ENCODE data around the gene PRR20G. TPM values are rescaled to one million over a fixed set of nuclear protein-coding genes. Genes with fewer than 3 reads are reported as not detected.

Gene PRR20G
- polyA plus RNA-seq, 1 donor from 2014 or later = not detected

DNA sequence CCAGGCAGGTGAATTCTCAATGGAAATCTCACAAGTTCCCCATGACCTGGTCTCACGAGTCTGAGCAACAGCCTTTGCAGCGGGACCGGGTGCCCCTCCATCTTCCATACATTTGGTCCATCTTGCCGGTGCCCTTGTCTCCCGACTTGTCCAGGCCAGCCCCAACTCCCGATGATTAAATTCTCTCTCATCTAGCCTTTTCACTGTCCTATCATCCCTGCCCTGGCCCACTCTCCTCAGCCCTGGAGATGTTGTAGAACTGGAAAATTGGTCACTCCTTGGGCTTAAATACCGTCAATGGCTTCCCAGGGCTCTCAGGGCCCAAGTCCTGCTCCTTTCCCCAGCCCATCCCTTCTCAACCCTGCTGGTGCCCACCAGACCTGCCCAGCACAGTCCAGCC is 34.4 kb downstream of the PRR20G start:
- TF ChIP-seq SMC3 (conservative IDR thresholded peaks at IDR 0.05; ENCODE audit: poor library complexity) = no peak
- no peak for TF ChIP-seq EP300 (conservative IDR thresholded peaks at IDR 0.05; ENCODE audit: poor library complexity, severe bottlenecking)
- TF ChIP-seq EZH2 (IDR thresholded peaks at IDR 0.05; ENCODE audit: borderline replicate concordance, insufficient read depth, low read length, poor library complexity, severe bottlenecking) = no peak
- no peak for TF ChIP-seq RAD21 (conservative IDR thresholded peaks at IDR 0.05)
- TF ChIP-seq, protein P1, sequence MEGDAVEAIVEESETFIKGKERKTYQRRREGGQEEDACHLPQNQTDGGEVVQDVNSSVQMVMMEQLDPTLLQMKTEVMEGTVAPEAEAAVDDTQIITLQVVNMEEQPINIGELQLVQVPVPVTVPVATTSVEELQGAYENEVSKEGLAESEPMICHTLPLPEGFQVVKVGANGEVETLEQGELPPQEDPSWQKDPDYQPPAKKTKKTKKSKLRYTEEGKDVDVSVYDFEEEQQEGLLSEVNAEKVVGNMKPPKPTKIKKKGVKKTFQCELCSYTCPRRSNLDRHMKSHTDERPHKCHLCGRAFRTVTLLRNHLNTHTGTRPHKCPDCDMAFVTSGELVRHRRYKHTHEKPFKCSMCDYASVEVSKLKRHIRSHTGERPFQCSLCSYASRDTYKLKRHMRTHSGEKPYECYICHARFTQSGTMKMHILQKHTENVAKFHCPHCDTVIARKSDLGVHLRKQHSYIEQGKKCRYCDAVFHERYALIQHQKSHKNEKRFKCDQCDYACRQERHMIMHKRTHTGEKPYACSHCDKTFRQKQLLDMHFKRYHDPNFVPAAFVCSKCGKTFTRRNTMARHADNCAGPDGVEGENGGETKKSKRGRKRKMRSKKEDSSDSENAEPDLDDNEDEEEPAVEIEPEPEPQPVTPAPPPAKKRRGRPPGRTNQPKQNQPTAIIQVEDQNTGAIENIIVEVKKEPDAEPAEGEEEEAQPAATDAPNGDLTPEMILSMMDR (IDR thresholded peaks at IDR 0.05; ENCODE audit: poor library complexity, severe bottlenecking) = no peak
- TF ChIP-seq REST (IDR thresholded peaks at IDR 0.05; ENCODE audit: borderline replicate concordance) = no peak
- Histone ChIP-seq H4K20me1 (ENCODE audit: insufficient read depth) (no peaks in the 10 kb centered on the region), H3K27me3 (ENCODE audit: insufficient read depth, low read depth, low read length) (no peaks in the 10 kb centered on the region), H3K4me2 (ENCODE audit: low read length) (no peak overlapping the region), H3K27ac (ENCODE audit: low read length) (peak overlapping the region; percentile 52), H3K36me3 (ENCODE audit: insufficient read depth, low read length) (no peaks in the 10 kb centered on the region), H3K9me3 (ENCODE audit: low read length) (no peaks in the 10 kb centered on the region), H3K9ac (ENCODE audit: low read length) (no peak overlapping the region), H3K9me2 (ENCODE audit: insufficient read depth, low read length) (no peaks in the 10 kb centered on the region), H3K4me3 (ENCODE audit: low read length) (no peak overlapping the region), H2AFZ (ENCODE audit: low read depth, low read length) (no peak overlapping the region), H3K79me2 (replicated peaks; ENCODE audit: insufficient read depth, low read length) (no peaks in the 10 kb centered on the region), H3F3A (ENCODE audit: insufficient read depth, low read length, poor library complexity, severe bottlenecking) (no peaks in the 10 kb centered on the region)

DNA sequence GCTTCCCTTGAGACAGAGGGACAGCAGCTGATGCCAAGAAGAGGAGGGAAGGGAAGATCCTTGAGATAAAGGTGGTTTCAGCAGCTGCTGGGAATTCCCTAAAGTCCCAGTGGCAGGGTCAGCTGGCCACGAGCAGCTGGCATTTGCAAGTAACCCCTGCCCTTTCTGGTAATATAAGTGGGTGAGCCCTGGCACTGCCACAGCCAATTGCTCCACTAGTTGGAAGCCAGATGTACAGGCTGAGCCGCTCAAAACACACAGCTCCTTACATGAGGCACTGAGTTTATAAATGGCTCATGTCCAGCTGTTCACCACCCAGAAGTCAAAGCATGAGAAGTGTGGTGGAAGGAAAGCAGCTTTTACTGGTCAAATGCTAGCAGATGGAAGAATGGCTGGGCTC is 35.4 kb downstream of the PRR20G start:
- Histone ChIP-seq H3F3A (ENCODE audit: insufficient read depth, low read length, poor library complexity, severe bottlenecking) (no peaks in the 10 kb centered on the region), H3K9ac (ENCODE audit: low read length) (no peak overlapping the region), H3K27me3 (ENCODE audit: insufficient read depth, low read depth, low read length) (no peaks in the 10 kb centered on the region), H3K4me3 (ENCODE audit: low read length) (no peak overlapping the region), H2AFZ (ENCODE audit: low read depth, low read length) (no peak overlapping the region), H3K79me2 (replicated peaks; ENCODE audit: insufficient read depth, low read length) (no peaks in the 10 kb centered on the region), H3K27ac (ENCODE audit: low read length) (no peak overlapping the region), H4K20me1 (ENCODE audit: insufficient read depth) (no peaks in the 10 kb centered on the region), H3K36me3 (ENCODE audit: insufficient read depth, low read length) (no peaks in the 10 kb centered on the region), H3K9me3 (ENCODE audit: low read length) (peaks cover 6% of the 10 kb centered on the region), H3K9me2 (ENCODE audit: insufficient read depth, low read length) (no peaks in the 10 kb centered on the region), H3K4me2 (ENCODE audit: low read length) (no peak overlapping the region)
- TF ChIP-seq EZH2 (IDR thresholded peaks at IDR 0.05; ENCODE audit: borderline replicate concordance, insufficient read depth, low read length, poor library complexity, severe bottlenecking) (no peak), POLR2AphosphoS5 (IDR thresholded peaks at IDR 0.05) (no peak), EP300 (conservative IDR thresholded peaks at IDR 0.05; ENCODE audit: poor library complexity, severe bottlenecking) (no peak), MXI1 (conservative IDR thresholded peaks at IDR 0.05; ENCODE audit: poor library complexity, severe bottlenecking) (no peak), TAF1 (IDR thresholded peaks at IDR 0.05; ENCODE audit: low read depth) (no peak), SMC3 (conservative IDR thresholded peaks at IDR 0.05; ENCODE audit: poor library complexity) (no peak), REST (IDR thresholded peaks at IDR 0.05; ENCODE audit: borderline replicate concordance) (no peak), RAD21 (conservative IDR thresholded peaks at IDR 0.05) (no peak)
- TF ChIP-seq, protein P1 (IDR thresholded peaks at IDR 0.05; ENCODE audit: poor library complexity, severe bottlenecking) = no peak

All from neural cell (in vitro differentiated cells).